IMR-90 (cell line): Measurements from ENCODE around the gene ALDH18A1. TPM values are rescaled to one million over a fixed set of nuclear protein-coding genes. Genes with fewer than 3 reads are reported as not detected.

Source experiments
- ATAC-seq: fragments of 200-7000 bp; cut with Tn5 transposase; 2 replicates; pipeline ENCODE4 v1.9.1; 2020; ENCODE audit warnings: low read depth, mild to moderate bottlenecking, moderate library complexity
- BruUV-seq: library from RNA; stranded (reverse); fragments of 400-500 nt; replicated peaks from 2 replicates; lab custom pipeline; 2021; lab: Mats Ljungman, UMichigan
- CTCF ChIA-PET: fragments of 300-600 bp; formaldehyde crosslinking; extraction: SDS; loops from one replicate; lab custom pipeline; 2021; ENCODE audit warnings: antibody characterized with exemption; lab: Yijun Ruan, JAX
- POLR2A ChIA-PET: fragments of 300-600 bp; sonication (Branson Sonifier 250); formaldehyde crosslinking; loops from one replicate; lab custom pipeline; 2022; ENCODE audit warnings: antibody characterized with exemption; ENCODE audit not compliant: unreplicated experiment; lab: Charles Lee
- DNase-seq: peaks from one replicate; pipeline ENCODE4 v3.0.0; 2013
- H2AFZ ChIP-seq: replicated peaks from 2 replicates; pipeline ENCODE3; 2013; ENCODE audit warnings: low read length, mild to moderate bottlenecking; ENCODE audit not compliant: poor library complexity
- H2AK5ac ChIP-seq: 2 replicates; pipeline ENCODE4 v1.6.1; 2013; ENCODE audit warnings: low read depth, low read length, inconsistent platforms
- H2AK9ac ChIP-seq: replicated peaks from 2 replicates; pipeline ENCODE3; 2013; ENCODE audit warnings: mild to moderate bottlenecking, low read depth, low read length, moderate library complexity; ENCODE audit not compliant: poor library complexity
- H2BK120ac ChIP-seq: 2 replicates; pipeline ENCODE4 v1.6.1; 2013; ENCODE audit warnings: low read depth, low read length, inconsistent platforms
- H2BK15ac ChIP-seq: 3 replicates; pipeline ENCODE4 v1.6.1; 2013; ENCODE audit warnings: low read depth, low read length, inconsistent platforms
- H2BK20ac ChIP-seq: 2 replicates; pipeline ENCODE4 v1.6.1; 2013; ENCODE audit warnings: low read depth, mild to moderate bottlenecking, inconsistent platforms, low read length, moderate library complexity
- H2BK5ac ChIP-seq: 2 replicates; pipeline ENCODE4 v1.6.1; 2013; ENCODE audit warnings: mild to moderate bottlenecking, low read depth, low read length, inconsistent platforms; ENCODE audit not compliant: poor library complexity, severe bottlenecking
- H3K14ac ChIP-seq: replicated peaks from 2 replicates; pipeline ENCODE4 v1.6.1; 2013; ENCODE audit warnings: low read depth, low read length, inconsistent platforms
- H3K18ac ChIP-seq: 2 replicates; pipeline ENCODE4 v1.6.1; 2013; ENCODE audit warnings: low read depth, low read length, control low read depth
- H3K23ac ChIP-seq: 2 replicates; pipeline ENCODE4 v1.6.1; 2013; ENCODE audit warnings: low read depth, low read length, inconsistent platforms
- H3K27ac ChIP-seq: 2 replicates; pipeline ENCODE4 v1.5.1; 2013; ENCODE audit warnings: mild to moderate bottlenecking, control low read depth, low read length; ENCODE audit not compliant: insufficient read depth
- H3K27me3 ChIP-seq: 2 replicates; pipeline ENCODE4 v1.6.1; 2013; ENCODE audit warnings: low read length; ENCODE audit not compliant: control insufficient read depth, insufficient read depth
- H3K36me3 ChIP-seq: 2 replicates; pipeline ENCODE4 v1.6.1; 2013; ENCODE audit warnings: low read length, mixed read lengths; ENCODE audit not compliant: control insufficient read depth, insufficient read depth
- H3K4ac ChIP-seq: 2 replicates; pipeline ENCODE4 v1.6.1; 2013; ENCODE audit warnings: low read depth, low read length, inconsistent platforms
- H3K4me1 ChIP-seq: 2 replicates; pipeline ENCODE4 v1.6.1; 2013; ENCODE audit warnings: low read length, mixed read lengths; ENCODE audit not compliant: control insufficient read depth, insufficient read depth
- H3K4me2 ChIP-seq: 2 replicates; pipeline ENCODE4 v1.6.1; 2013; ENCODE audit warnings: low read depth, mild to moderate bottlenecking, control low read depth, low read length, moderate library complexity
- H3K4me3 ChIP-seq: 2 replicates; pipeline ENCODE4 v1.5.1; 2013; ENCODE audit warnings: low read depth, mild to moderate bottlenecking, control low read depth, low read length, moderate library complexity; ENCODE audit not compliant: insufficient read depth
- H3K56ac ChIP-seq: 2 replicates; pipeline ENCODE4 v1.6.1; 2013; ENCODE audit warnings: low read length, inconsistent platforms; ENCODE audit not compliant: insufficient read depth; ENCODE audit errors: extremely low read depth
- H3K79me1 ChIP-seq, 2 experiments: 2 replicates each; pipeline ENCODE4 v1.6.1; 2013; ENCODE audit warnings: low read length in 2 of 2, inconsistent platforms in 1 of 2, low read depth in 1 of 2
- H3K9ac ChIP-seq: 2 replicates; pipeline ENCODE4 v1.6.1; 2013; ENCODE audit warnings: low read depth, low read length, control low read depth
- H3K9me1 ChIP-seq: 2 replicates; pipeline ENCODE4 v1.6.1; 2013; ENCODE audit warnings: low read length, inconsistent platforms; ENCODE audit not compliant: insufficient read depth
- H3K9me3 ChIP-seq: 2 replicates; pipeline ENCODE4 v1.6.1; 2013; ENCODE audit warnings: low read length; ENCODE audit not compliant: control insufficient read depth, insufficient read depth
- H4K20me1 ChIP-seq: 2 replicates; pipeline ENCODE4 v1.6.1; 2013; ENCODE audit warnings: low read length, inconsistent platforms; ENCODE audit not compliant: insufficient read depth
- H4K5ac ChIP-seq: 2 replicates; pipeline ENCODE4 v1.6.1; 2013; ENCODE audit warnings: mild to moderate bottlenecking, low read depth, low read length, control low read depth
- H4K8ac ChIP-seq, 2 experiments: 2 replicates each; pipeline ENCODE4 v1.6.1; 2013; ENCODE audit warnings: low read depth in 2 of 2, low read length in 2 of 2, control low read depth in 1 of 2, inconsistent platforms in 1 of 2
- H4K91ac ChIP-seq: 2 replicates; pipeline ENCODE4 v1.6.1; 2013; ENCODE audit warnings: low read depth, low read length, inconsistent platforms; ENCODE audit not compliant: insufficient read depth
- BHLHE40 ChIP-seq: fragments of 150-350 bp; IDR thresholded peaks from 2 replicates; pipeline ENCODE4 v1.6.1; 2016; ENCODE audit warnings: mild to moderate bottlenecking, low read depth, low read length
- CEBPB ChIP-seq: IDR thresholded peaks from 2 replicates; pipeline ENCODE4 v1.6.1; 2012; ENCODE audit warnings: low read depth, low read length, improper control_type of control experiment
- CHD1 ChIP-seq: IDR thresholded peaks from 2 replicates; pipeline ENCODE4 v1.6.1; 2012; ENCODE audit warnings: low read depth, low read length, improper control_type of control experiment
- CTCF ChIP-seq: conservative IDR thresholded peaks from 2 replicates; pipeline ENCODE4 v1.5.1; 2012; ENCODE audit warnings: mild to moderate bottlenecking, low read depth, low read length, improper control_type of control experiment
- ELK1 ChIP-seq: fragments of 150-350 bp; IDR thresholded peaks from 2 replicates; pipeline ENCODE4 v1.6.1; 2016; ENCODE audit warnings: low read depth, mild to moderate bottlenecking, low read length, moderate library complexity, borderline replicate concordance
- FOS ChIP-seq: fragments of 150-350 bp; IDR thresholded peaks from 2 replicates; pipeline ENCODE4 v1.6.1; 2016; ENCODE audit warnings: low read depth, low read length
- MAFK ChIP-seq: IDR thresholded peaks from 2 replicates; pipeline ENCODE4 v1.6.1; 2012; ENCODE audit warnings: low read depth, low read length, improper control_type of control experiment
- MAZ ChIP-seq: IDR thresholded peaks from 2 replicates; pipeline ENCODE4 v1.6.1; 2012; ENCODE audit warnings: low read depth, mild to moderate bottlenecking, low read length, improper control_type of control experiment, moderate library complexity, borderline replicate concordance
- MXI1 ChIP-seq: IDR thresholded peaks from 2 replicates; pipeline ENCODE4 v1.6.1; 2012; ENCODE audit warnings: low read depth, mild to moderate bottlenecking, low read length, moderate library complexity, borderline replicate concordance
- NFE2L2 ChIP-seq: fragments of 150-350 bp; IDR thresholded peaks from 2 replicates; pipeline ENCODE4 v1.6.1; 2016; ENCODE audit warnings: low read depth, mild to moderate bottlenecking, low read length
- POLR2A ChIP-seq: IDR thresholded peaks from 2 replicates; pipeline ENCODE4 v1.6.1; 2012; ENCODE audit warnings: mild to moderate bottlenecking, low read depth, low read length
- RAD21 ChIP-seq: IDR thresholded peaks from 2 replicates; pipeline ENCODE4 v1.6.1; 2012; ENCODE audit warnings: low read length, improper control_type of control experiment
- RCOR1 ChIP-seq: IDR thresholded peaks from 2 replicates; pipeline ENCODE4 v1.6.1; 2012; ENCODE audit warnings: mild to moderate bottlenecking, low read length, improper control_type of control experiment; ENCODE audit not compliant: insufficient replicate concordance
- RFX5 ChIP-seq: IDR thresholded peaks from 2 replicates; pipeline ENCODE4 v1.8.0; 2012; ENCODE audit warnings: low read depth, mild to moderate bottlenecking, low read length, moderate library complexity
- SMC3 ChIP-seq: fragments of 150-350 bp; IDR thresholded peaks from 2 replicates; pipeline ENCODE4 v1.6.1; 2016; ENCODE audit warnings: low read depth, mild to moderate bottlenecking, antibody characterized with exemption, low read length, moderate library complexity
- USF2 ChIP-seq: fragments of 150-350 bp; IDR thresholded peaks from 2 replicates; pipeline ENCODE4 v1.6.1; 2017; ENCODE audit warnings: mild to moderate bottlenecking, antibody characterized with exemption, low read length, low read depth
- WGBS, 2 experiments: methylation state at CpG; one replicate each; pipeline versions ENCODE4 v1.1.5 to v1.1.7; 2013; ENCODE audit warnings: missing lambda C conversion rate in 2 of 2; ENCODE audit not compliant: insufficient read length in 1 of 2; ENCODE audit errors: extremely low coverage in 2 of 2; 5-methylcytosine and 5-hydroxymethylcytosine counted together
- dilution Hi-C: fragments of 300-500 bp; cut with HindIII; formaldehyde crosslinking; loops from one replicate; pipeline ENCODE4 v1.14.3; 2018; ENCODE audit warnings: low sequenced_read_pairs; ENCODE audit not compliant: unreplicated experiment
- in situ Hi-C: fragments of 300-500 bp; cut with MboI; formaldehyde crosslinking; loops from 3 replicates; pipeline ENCODE4 v1.14.3; 2019; ENCODE audit warnings: low sequenced_read_pairs, inconsistent platforms, mixed read lengths
- intact Hi-C: fragments of 100-400 bp; cut with micrococcal nuclease; formaldehyde crosslinking; loops from 2 replicates; pipeline ENCODE4 v1.10.0; 2022
- polyA plus RNA-seq, 3 experiments: library from polyadenylated mRNA; depleted of rRNA; stranded (reverse); fragments of >200 nt; gene quantifications; 2 replicates each; pipeline ENCODE4 v1.2.3, GENCODE V29; 2012; ENCODE audit warnings: low replicate concordance in 1 of 3
- total RNA-seq: library from RNA; depleted of rRNA; stranded (reverse); fragments of >200 nt; gene quantifications from 2 replicates; pipeline ENCODE4 v1.2.3, GENCODE V29; 2012

ALDH18A1 gene
- total and polyA plus RNA-seq, 2 of the 4 experiments (the other 2 are of a cell fraction): 93.4 to 232 TPM

GRCh38 chr10:95688648-95689047 lies 32.1 kb upstream of the ALDH18A1 start:
- Histone ChIP-seq H3K9me3 (no peaks in the 10 kb centered on the region), H2AFZ (no peak overlapping the region), H4K5ac (no peak overlapping the region), H2BK15ac (no peak overlapping the region), H3K27ac (no peak overlapping the region), H3K36me3 (peaks cover 18% of the 10 kb centered on the region), H3K4me2 (no peak overlapping the region), H3K4me1 (peaks cover 2% of the 10 kb centered on the region; the same call in 1 of the 2 replicates), H3K79me1 (peaks cover 10 to 19% of the 10 kb centered on the region in 2 experiments; a peak in 3 of 4 replicates), H2BK20ac (no peak overlapping the region), H2AK9ac (no peak overlapping the region), H3K4ac (no peak overlapping the region), H2BK120ac (no peak overlapping the region), H3K27me3 (no peaks in the 10 kb centered on the region), H4K8ac (no peak overlapping the region), H3K23ac (no peak overlapping the region), H3K4me3 (no peak overlapping the region), H3K14ac (no peak overlapping the region), H2BK5ac (no peak overlapping the region), H3K56ac (no peak overlapping the region), H3K9me1 (no peaks in the 10 kb centered on the region), H4K20me1 (no peaks in the 10 kb centered on the region), H2AK5ac (no peak overlapping the region), H3K9ac (no peak overlapping the region), H4K91ac (no peak overlapping the region), H3K18ac (no peak overlapping the region)
- DNase-seq (no peak), ATAC-seq (no peak)
- no peak for TF ChIP-seq SMC3
- no peak for TF ChIP-seq RAD21
- no peak for TF ChIP-seq CHD1
- TF ChIP-seq FOS: no peak
- no peak for TF ChIP-seq MAFK
- TF ChIP-seq USF2: no peak
- no peak for TF ChIP-seq CEBPB
- no peak for TF ChIP-seq RFX5
- TF ChIP-seq NFE2L2: no peak
- no peak for TF ChIP-seq POLR2A
- TF ChIP-seq ELK1: no peak
- no peak for TF ChIP-seq CTCF
- no peak for TF ChIP-seq BHLHE40
- TF ChIP-seq MXI1: no peak
- no peak for TF ChIP-seq RCOR1
- TF ChIP-seq MAZ: no peak
- ChIA-PET CTCF (interaction anchor here (0.6 kb wide), 1 partner anchor 26 kb away, joined by 3 read pairs; no protein-coding TSS in a partner anchor), POLR2A (interaction anchor here (0.6 kb wide), 1 partner anchor 38 kb away, joined by 3 read pairs; no protein-coding TSS in a partner anchor)
- in situ Hi-C loops: no loop called here
- whole genome bisulfite sequencing, 2 experiments: no CpG with 5 or more reads among the region's 2 CpGs
- intact Hi-C loops: no loop called here
- dilution Hi-C loops: no loop called here
- no TSS peak for BruUV-seq
